Measurements from ENCODE around the gene GLP1R. TPM values are rescaled to one million over a fixed set of nuclear protein-coding genes. Genes with fewer than 3 reads are reported as not detected.

GLP1R gene
- polyA plus RNA-seq, 1 donor (not counting 4 experiments of a cell fraction or from before 2014, with no cell fraction given), result not detected

DNA sequence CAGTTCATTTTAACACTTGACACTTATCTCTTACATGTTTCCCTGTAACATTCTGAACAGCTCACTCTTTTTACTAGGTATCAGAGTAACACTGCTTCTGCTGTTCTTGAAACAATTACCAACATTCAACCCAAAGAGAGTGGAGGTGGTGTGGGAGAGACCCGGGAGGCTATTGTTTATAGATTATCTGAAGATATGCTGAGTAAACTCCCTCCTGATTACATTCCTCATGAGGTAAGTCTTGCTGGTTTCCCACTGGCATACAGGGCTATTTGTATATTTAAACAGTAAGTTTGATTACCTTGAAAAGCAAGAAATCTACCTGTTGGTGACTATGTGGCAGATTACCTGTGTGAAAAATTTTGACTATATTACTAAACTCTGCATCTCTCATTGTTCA lies 39.8 kb upstream of the GLP1R start:
- H3K27me3 ChIP-seq (ENCODE audit: control insufficient read depth, extremely low read depth, insufficient read depth, low read length), result peaks cover 4% of the 10 kb centered on the region
- H2AFZ ChIP-seq (ENCODE audit: control insufficient read depth, low read length), result no peak overlapping the region
- no peak for FAIRE-seq

DNA sequence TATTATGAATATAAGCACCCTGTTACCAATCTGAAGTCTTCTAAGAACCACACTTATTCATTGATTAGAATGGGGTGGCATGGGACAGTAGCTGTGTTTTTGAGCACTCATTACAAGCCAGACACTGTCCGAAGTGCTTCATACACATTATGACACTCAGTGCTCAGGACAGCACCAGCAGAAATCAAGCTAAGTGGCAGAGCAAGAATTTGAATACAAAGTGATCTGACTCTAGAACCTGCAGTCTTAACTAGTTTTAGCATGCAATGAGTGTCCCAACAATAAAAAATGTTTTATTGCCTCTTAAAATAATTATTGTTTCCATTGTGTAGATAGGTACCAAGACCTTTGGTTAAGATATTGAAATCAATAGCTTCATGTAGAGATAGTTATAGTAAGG lies 39.1 kb upstream of the GLP1R start:
- no peaks in the 10 kb centered on the region for H3K9me1 ChIP-seq (ENCODE audit: control insufficient read depth, extremely low read depth, insufficient read depth, low read length)
- dilution Hi-C loops (cut with MboI; ENCODE audit: extremely low pct_ligation_motif_present, low sequenced_read_pairs), result no loop called here
- FAIRE-seq (no peak), DNase-seq (ENCODE audit: low read depth, low spot score) (no peak)
- H4K20me1 ChIP-seq (ENCODE audit: control insufficient read depth, extremely low read depth, insufficient read depth, low read length), result no peaks in the 10 kb centered on the region
- no peaks in the 10 kb centered on the region for H3K4me1 ChIP-seq (ENCODE audit: control insufficient read depth, extremely low read depth, insufficient read depth, low read length)
- H3K4me3 ChIP-seq (ENCODE audit: control insufficient read depth in 2 of 3, extremely low read depth in 1 of 3, insufficient read depth in 2 of 3, low read depth in 1 of 3, low read length in 3 of 3), result no peak overlapping the region
- H3K9me3 ChIP-seq (ENCODE audit: control insufficient read depth, low read depth, low read length), result no peaks in the 10 kb centered on the region
- H2AFZ ChIP-seq (ENCODE audit: control insufficient read depth, low read length), result no peak overlapping the region
- TF ChIP-seq EZH2 (IDR thresholded peaks at IDR 0.05; ENCODE audit: low read length), result no peak
- TF ChIP-seq, protein P1, sequence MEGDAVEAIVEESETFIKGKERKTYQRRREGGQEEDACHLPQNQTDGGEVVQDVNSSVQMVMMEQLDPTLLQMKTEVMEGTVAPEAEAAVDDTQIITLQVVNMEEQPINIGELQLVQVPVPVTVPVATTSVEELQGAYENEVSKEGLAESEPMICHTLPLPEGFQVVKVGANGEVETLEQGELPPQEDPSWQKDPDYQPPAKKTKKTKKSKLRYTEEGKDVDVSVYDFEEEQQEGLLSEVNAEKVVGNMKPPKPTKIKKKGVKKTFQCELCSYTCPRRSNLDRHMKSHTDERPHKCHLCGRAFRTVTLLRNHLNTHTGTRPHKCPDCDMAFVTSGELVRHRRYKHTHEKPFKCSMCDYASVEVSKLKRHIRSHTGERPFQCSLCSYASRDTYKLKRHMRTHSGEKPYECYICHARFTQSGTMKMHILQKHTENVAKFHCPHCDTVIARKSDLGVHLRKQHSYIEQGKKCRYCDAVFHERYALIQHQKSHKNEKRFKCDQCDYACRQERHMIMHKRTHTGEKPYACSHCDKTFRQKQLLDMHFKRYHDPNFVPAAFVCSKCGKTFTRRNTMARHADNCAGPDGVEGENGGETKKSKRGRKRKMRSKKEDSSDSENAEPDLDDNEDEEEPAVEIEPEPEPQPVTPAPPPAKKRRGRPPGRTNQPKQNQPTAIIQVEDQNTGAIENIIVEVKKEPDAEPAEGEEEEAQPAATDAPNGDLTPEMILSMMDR (optimal IDR thresholded peaks at IDR 0.05 in 1 of 3, IDR thresholded peaks at IDR 0.05 in 1 of 3, conservative IDR thresholded peaks at IDR 0.05 in 1 of 3; ENCODE audit: extremely low read depth in 1 of 3, insufficient read depth in 2 of 3, low read length in 3 of 3), result no peak
- no peaks in the 10 kb centered on the region for H3K36me3 ChIP-seq (ENCODE audit: control insufficient read depth in 2 of 2, extremely low read depth in 1 of 2, insufficient read depth in 2 of 2, low read length in 2 of 2)
- H3K9ac ChIP-seq (ENCODE audit: control insufficient read depth, extremely low read depth, insufficient read depth, low read length), result no peak overlapping the region
- H3K27ac ChIP-seq (ENCODE audit: control insufficient read depth, insufficient read depth, low read length), result no peak overlapping the region
- peaks cover 4% of the 10 kb centered on the region for H3K27me3 ChIP-seq (ENCODE audit: control insufficient read depth, extremely low read depth, insufficient read depth, low read length)
- no peaks in the 10 kb centered on the region for H3K79me2 ChIP-seq (ENCODE audit: control insufficient read depth, insufficient read depth, low read length)
- H3K4me2 ChIP-seq (ENCODE audit: control insufficient read depth, extremely low read depth, insufficient read depth, low read depth, low read length), result no peak overlapping the region

More for the DNA sequence above, 39.8 kb upstream of the GLP1R start:
- no peaks in the 10 kb centered on the region for H3K36me3 ChIP-seq (ENCODE audit: control insufficient read depth in 2 of 2, extremely low read depth in 1 of 2, insufficient read depth in 2 of 2, low read length in 2 of 2)
- no peak overlapping the region for H3K9ac ChIP-seq (ENCODE audit: control insufficient read depth, extremely low read depth, insufficient read depth, low read length)
- H3K4me1 ChIP-seq (ENCODE audit: control insufficient read depth, extremely low read depth, insufficient read depth, low read length), result no peaks in the 10 kb centered on the region
- H3K9me3 ChIP-seq (ENCODE audit: control insufficient read depth, low read depth, low read length), result no peaks in the 10 kb centered on the region
- no peak overlapping the region for H3K4me3 ChIP-seq (ENCODE audit: control insufficient read depth in 2 of 3, extremely low read depth in 1 of 3, insufficient read depth in 2 of 3, low read depth in 1 of 3, low read length in 3 of 3)
- no peak overlapping the region for H3K27ac ChIP-seq (ENCODE audit: control insufficient read depth, insufficient read depth, low read length)
- no peaks in the 10 kb centered on the region for H3K79me2 ChIP-seq (ENCODE audit: control insufficient read depth, insufficient read depth, low read length)
- no peak for DNase-seq (ENCODE audit: low read depth, low spot score)
- no peaks in the 10 kb centered on the region for H4K20me1 ChIP-seq (ENCODE audit: control insufficient read depth, extremely low read depth, insufficient read depth, low read length)
- TF ChIP-seq, protein P1 (optimal IDR thresholded peaks at IDR 0.05 in 1 of 3, IDR thresholded peaks at IDR 0.05 in 1 of 3, conservative IDR thresholded peaks at IDR 0.05 in 1 of 3; ENCODE audit: extremely low read depth in 1 of 3, insufficient read depth in 2 of 3, low read length in 3 of 3), result no peak
- TF ChIP-seq EZH2 (IDR thresholded peaks at IDR 0.05; ENCODE audit: low read length), result no peak
- H3K4me2 ChIP-seq (ENCODE audit: control insufficient read depth, extremely low read depth, insufficient read depth, low read depth, low read length), result no peak overlapping the region
- dilution Hi-C loops (cut with MboI; ENCODE audit: extremely low pct_ligation_motif_present, low sequenced_read_pairs), result no loop called here
- no peaks in the 10 kb centered on the region for H3K9me1 ChIP-seq (ENCODE audit: control insufficient read depth, extremely low read depth, insufficient read depth, low read length)

Data from keratinocyte (primary cell).